ENCODE results near the gene BUB3.

GRCh38 chr10:123202506-123202905, 48.3 kb downstream of the BUB3 start:
- TF ChIP-seq RCOR1 (IDR thresholded peaks at IDR 0.05; ENCODE audit: insufficient replicate concordance, low read length) (no peak), MAFK (IDR thresholded peaks at IDR 0.05; ENCODE audit: low read depth, low read length) (no peak), RFX5 (IDR thresholded peaks at IDR 0.05; ENCODE audit: low read depth, low read length) (no peak), CTCF (conservative IDR thresholded peaks at IDR 0.05; ENCODE audit: low read depth, low read length) (no peak)

Measured in IMR-90 (cell line).